ENCODE data around the gene RAC2. TPM values are rescaled to one million over a fixed set of nuclear protein-coding genes. Genes with fewer than 3 reads are reported as not detected.

The RAC2 gene
- polyA plus RNA-seq, 6 donors from 2014 or later = 671 to 842 (median 780) TPM

- Mint-ChIP-seq H3K27ac (peak within 1 kb of the TSS; percentile 96 to 99 (median 97)), H3K4me1 (peaks cover 61 to 86% (median 86%) of the 10 kb centered on the region in 3 donors), H3K9me3 (no peaks in the 10 kb centered on the region), H3K27me3 (no peaks in the 10 kb centered on the region), H3K36me3 (peaks cover 9 to 17% of the 10 kb centered on the region in 2 donors), H3K4me3 (peak within 1 kb of the TSS; percentile 93 to 99 (median 98))
- DNase-seq (peak; percentile 79), ATAC-seq (ENCODE audit: low read depth in 2 of 2) (peak; percentile 49 to 53)
Measured at GRCh38 chr22:37282385-37282677, 38.3 kb upstream of the RAC2 start, which contains the start of gene CYTH4. Gene CYTH4 (plus strand): TSS chr22:37282508. CDS start chr22:37282570, 62 bp downstream.

GRCh38 chr22:37281646-37282384, 37.7 kb upstream of the RAC2 start:
- DNase-seq (no peak), ATAC-seq (ENCODE audit: low read depth in 2 of 2) (no peak)
- no peaks in the 10 kb centered on the region for H3K9me3 Mint-ChIP-seq
- H3K27me3 Mint-ChIP-seq = no peaks in the 10 kb centered on the region
- H3K4me1 Mint-ChIP-seq = peaks cover 58 to 84% (median 81%) of the 10 kb centered on the region in 3 donors
- H3K4me3 Mint-ChIP-seq = peak overlapping the region; percentile 93 to 99 (median 98)
- peaks cover 5 to 15% of the 10 kb centered on the region in 2 donors for H3K36me3 Mint-ChIP-seq
- H3K27ac Mint-ChIP-seq = peak overlapping the region; percentile 96 to 99 (median 97)

GRCh38 chr22:37281195-37281594, 37.1 kb upstream of the RAC2 start:
- Mint-ChIP-seq H3K4me1 (peaks cover 54 to 84% (median 76%) of the 10 kb centered on the region in 3 donors), H3K4me3 (peak overlapping the region in 5 of 8 donors; percentile 93 to 99 (median 98)), H3K27ac (peak overlapping the region in 4 of 6 donors; percentile 11 to 98 (median 70))

GRCh38 chr22:37280718-37281117, 36.6 kb upstream of the RAC2 start:
- Mint-ChIP-seq H3K36me3 (peaks cover 4 to 8% of the 10 kb centered on the region in 2 donors), H3K4me3 (peak overlapping the region in 6 of 8 donors; percentile 16 to 98 (median 95)), H3K27me3 (no peaks in the 10 kb centered on the region), H3K27ac (peak overlapping the region in 3 of 6 donors; percentile 11 to 80 (median 42)), H3K4me1 (peaks cover 57 to 85% (median 76%) of the 10 kb centered on the region in 3 donors), H3K9me3 (no peaks in the 10 kb centered on the region)
- ATAC-seq (ENCODE audit: low read depth in 2 of 2) (no peak), DNase-seq (no peak)

More at GRCh38 chr22:37281195-37281594, 37.1 kb upstream of the RAC2 start:
- no peak for ATAC-seq (ENCODE audit: low read depth in 2 of 2)
- Mint-ChIP-seq H3K9me3 (no peaks in the 10 kb centered on the region), H3K36me3 (peaks cover 4 to 9% of the 10 kb centered on the region in 2 donors), H3K27me3 (no peaks in the 10 kb centered on the region)
- DNase-seq = no peak

GRCh38 chr22:37279331-37280181, 35.5 kb upstream of the RAC2 start:
- no peak for DNase-seq
- Mint-ChIP-seq H3K36me3 (peaks cover 0 to 8% of the 10 kb centered on the region in 2 donors), H3K4me3 (peak overlapping the region in 6 of 8 donors; percentile 15 to 93 (median 40)), H3K27ac (peak overlapping the region in 5 of 6 donors; percentile 47 to 93 (median 80)), H3K9me3 (no peaks in the 10 kb centered on the region), H3K4me1 (peaks cover 63 to 86% (median 76%) of the 10 kb centered on the region in 3 donors), H3K27me3 (no peaks in the 10 kb centered on the region)
- ATAC-seq (ENCODE audit: low read depth in 2 of 2) = peak in 1 of 2 donors; percentile 20

GRCh38 chr22:37278261-37278660, 34.2 kb upstream of the RAC2 start:
- Mint-ChIP-seq H3K4me3 (peak overlapping the region in 1 of 8 donors; percentile 51), H3K4me1 (peaks cover 63 to 87% (median 69%) of the 10 kb centered on the region in 3 donors), H3K36me3 (peaks cover 0 to 8% of the 10 kb centered on the region in 2 donors)

GRCh38 chr22:37277384-37277783, 33.3 kb upstream of the RAC2 start:
- no peaks in the 10 kb centered on the region for H3K27me3 Mint-ChIP-seq
- peaks cover 57 to 79% (median 61%) of the 10 kb centered on the region in 3 donors for H3K4me1 Mint-ChIP-seq
- H3K9me3 Mint-ChIP-seq = no peaks in the 10 kb centered on the region
- H3K36me3 Mint-ChIP-seq = peaks cover 0 to 1% of the 10 kb centered on the region in 2 donors
- DNase-seq = no peak
- peak overlapping the region in 1 of 8 donors; percentile 28 for H3K4me3 Mint-ChIP-seq
- H3K27ac Mint-ChIP-seq = peak overlapping the region in 3 of 6 donors; percentile 53 to 79 (median 79)
- no peak for ATAC-seq (ENCODE audit: low read depth in 2 of 2)

More at GRCh38 chr22:37278261-37278660, 34.2 kb upstream of the RAC2 start:
- Mint-ChIP-seq H3K27ac (peak overlapping the region in 3 of 6 donors; percentile 75 to 79 (median 75)), H3K27me3 (no peaks in the 10 kb centered on the region), H3K9me3 (no peaks in the 10 kb centered on the region)
- no peak for ATAC-seq (ENCODE audit: low read depth in 2 of 2)
- no peak for DNase-seq

GRCh38 chr22:37276776-37277175, 32.7 kb upstream of the RAC2 start:
- Mint-ChIP-seq H3K27ac (peak overlapping the region in 2 of 6 donors; percentile 29 to 53), H3K9me3 (no peaks in the 10 kb centered on the region), H3K4me1 (peaks cover 51 to 73% (median 57%) of the 10 kb centered on the region in 3 donors), H3K4me3 (peak overlapping the region in 1 of 8 donors; percentile 35), H3K36me3 (no peaks in the 10 kb centered on the region), H3K27me3 (no peaks in the 10 kb centered on the region)
- ATAC-seq (ENCODE audit: low read depth in 2 of 2) (no peak), DNase-seq (no peak)

GRCh38 chr22:37275622-37276021, 31.6 kb upstream of the RAC2 start:
- Mint-ChIP-seq H3K4me1 (peaks cover 48 to 62% (median 54%) of the 10 kb centered on the region in 3 donors), H3K27ac (peak overlapping the region in 2 of 6 donors; percentile 31 to 91), H3K27me3 (no peaks in the 10 kb centered on the region), H3K9me3 (no peaks in the 10 kb centered on the region), H3K4me3 (peak overlapping the region in 3 of 8 donors; percentile 22 to 71 (median 68)), H3K36me3 (no peaks in the 10 kb centered on the region)
- ATAC-seq (ENCODE audit: low read depth in 2 of 2) (no peak), DNase-seq (no peak)

GRCh38 chr22:37275134-37275533, 31.1 kb upstream of the RAC2 start:
- peaks cover 0 to 4% (median 0%) of the 10 kb centered on the region in 7 donors for H3K9me3 Mint-ChIP-seq
- DNase-seq (no peak), ATAC-seq (ENCODE audit: low read depth in 2 of 2) (no peak)
- no peaks in the 10 kb centered on the region for H3K36me3 Mint-ChIP-seq
- peaks cover 48 to 61% (median 59%) of the 10 kb centered on the region in 3 donors for H3K4me1 Mint-ChIP-seq
- peak overlapping the region in 3 of 8 donors; percentile 12 to 76 (median 68) for H3K4me3 Mint-ChIP-seq
- H3K27me3 Mint-ChIP-seq = no peaks in the 10 kb centered on the region
- peak overlapping the region in 1 of 6 donors; percentile 39 for H3K27ac Mint-ChIP-seq

- DNase-seq (peak; percentile 48), ATAC-seq (ENCODE audit: low read depth in 2 of 2) (peak; percentile 65)
- peak overlapping the region in 6 of 8 donors; percentile 33 to 79 (median 66) for H3K4me3 Mint-ChIP-seq
- H3K27ac Mint-ChIP-seq = peak overlapping the region in 5 of 6 donors; percentile 30 to 72 (median 44)
- no peaks in the 10 kb centered on the region for H3K36me3 Mint-ChIP-seq
- peaks cover 0 to 4% (median 0%) of the 10 kb centered on the region in 7 donors for H3K9me3 Mint-ChIP-seq
- peaks cover 48 to 61% (median 59%) of the 10 kb centered on the region in 3 donors for H3K4me1 Mint-ChIP-seq
- no peaks in the 10 kb centered on the region for H3K27me3 Mint-ChIP-seq
Measured at GRCh38 chr22:37274380-37274862, 30.4 kb upstream of the RAC2 start.

GRCh38 chr22:37273846-37274225, 29.8 kb upstream of the RAC2 start:
- ATAC-seq (ENCODE audit: low read depth in 2 of 2) = no peak
- no peaks in the 10 kb centered on the region for H3K27me3 Mint-ChIP-seq
- peaks cover 45 to 58% (median 57%) of the 10 kb centered on the region in 3 donors for H3K4me1 Mint-ChIP-seq
- H3K27ac Mint-ChIP-seq = peak overlapping the region in 3 of 6 donors; percentile 30 to 59 (median 39)
- peaks cover 0 to 4% (median 0%) of the 10 kb centered on the region in 7 donors for H3K9me3 Mint-ChIP-seq
- no peaks in the 10 kb centered on the region for H3K36me3 Mint-ChIP-seq
- H3K4me3 Mint-ChIP-seq = peak overlapping the region in 1 of 8 donors; percentile 50
- no peak for DNase-seq
